Hepatocyte (in vitro differentiated cells): Measurements from ENCODE around the gene CARMIL1.

Experiments
- EZH2 ChIP-seq: fragments of 200-600 bp; sonication (generic); IDR thresholded peaks from 2 replicates; pipeline ENCODE4 v1.6.1; 2016; ENCODE audit warnings: antibody characterized with exemption, mild to moderate bottlenecking, borderline replicate concordance
- EZH2phosphoT487 ChIP-seq: fragments of 200-600 bp; sonication (generic); IDR thresholded peaks from one replicate; pipeline ENCODE4 v1.6.1; 2018; ENCODE audit warnings: antibody characterized with exemption, mild to moderate bottlenecking, low read depth, moderate library complexity; ENCODE audit not compliant: unreplicated experiment, severe bottlenecking
- TF ChIP-seq, protein P1 (sequence below): fragments of 200-600 bp; sonication (generic); IDR thresholded peaks from 2 replicates; pipeline ENCODE4 v1.5.1; 2016; ENCODE audit warnings: antibody characterized with exemption, mild to moderate bottlenecking; ENCODE audit not compliant: poor library complexity

DNA sequence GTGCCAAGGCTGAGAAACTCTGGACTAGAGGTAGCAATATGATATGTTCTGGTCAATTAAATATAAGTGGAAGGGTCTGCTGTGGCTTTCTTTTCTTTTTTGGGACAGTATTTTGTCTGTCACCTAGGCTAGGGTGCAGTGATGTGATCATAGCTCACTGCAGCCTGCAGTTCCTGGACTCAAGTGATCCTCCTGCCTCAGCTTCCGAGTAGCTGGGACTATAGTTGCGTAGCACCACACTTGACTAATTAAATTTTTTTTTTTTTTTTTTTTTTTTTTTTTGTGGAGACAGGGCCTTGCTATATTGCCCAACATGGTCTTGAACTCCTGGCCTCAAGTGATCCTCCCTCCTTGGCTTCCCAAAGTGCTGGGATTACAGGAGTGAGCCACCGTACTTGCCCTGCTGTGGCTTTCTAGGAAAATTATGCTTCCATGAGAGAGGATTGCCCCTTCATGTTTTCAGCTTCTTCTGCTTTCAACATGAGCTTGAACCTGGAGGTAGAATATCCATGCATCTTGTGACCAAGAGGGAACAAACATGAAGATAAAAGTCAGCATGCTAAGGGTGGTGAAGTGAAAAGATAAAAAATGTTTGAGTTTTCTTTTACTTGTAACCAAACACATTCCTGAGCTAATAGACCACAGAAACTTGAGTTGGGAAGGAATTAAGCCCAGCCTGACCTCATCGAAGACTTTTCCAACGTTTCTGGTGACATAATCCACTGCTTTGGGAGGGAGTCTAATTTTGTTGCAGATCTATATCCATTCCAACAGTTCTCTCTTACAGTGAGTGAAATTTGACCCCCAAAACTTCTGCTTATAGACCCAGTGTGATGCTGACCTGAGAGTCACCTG, 75.1 kb downstream of the CARMIL1 start:
- no peak for TF ChIP-seq EZH2phosphoT487
- TF ChIP-seq, protein P1, sequence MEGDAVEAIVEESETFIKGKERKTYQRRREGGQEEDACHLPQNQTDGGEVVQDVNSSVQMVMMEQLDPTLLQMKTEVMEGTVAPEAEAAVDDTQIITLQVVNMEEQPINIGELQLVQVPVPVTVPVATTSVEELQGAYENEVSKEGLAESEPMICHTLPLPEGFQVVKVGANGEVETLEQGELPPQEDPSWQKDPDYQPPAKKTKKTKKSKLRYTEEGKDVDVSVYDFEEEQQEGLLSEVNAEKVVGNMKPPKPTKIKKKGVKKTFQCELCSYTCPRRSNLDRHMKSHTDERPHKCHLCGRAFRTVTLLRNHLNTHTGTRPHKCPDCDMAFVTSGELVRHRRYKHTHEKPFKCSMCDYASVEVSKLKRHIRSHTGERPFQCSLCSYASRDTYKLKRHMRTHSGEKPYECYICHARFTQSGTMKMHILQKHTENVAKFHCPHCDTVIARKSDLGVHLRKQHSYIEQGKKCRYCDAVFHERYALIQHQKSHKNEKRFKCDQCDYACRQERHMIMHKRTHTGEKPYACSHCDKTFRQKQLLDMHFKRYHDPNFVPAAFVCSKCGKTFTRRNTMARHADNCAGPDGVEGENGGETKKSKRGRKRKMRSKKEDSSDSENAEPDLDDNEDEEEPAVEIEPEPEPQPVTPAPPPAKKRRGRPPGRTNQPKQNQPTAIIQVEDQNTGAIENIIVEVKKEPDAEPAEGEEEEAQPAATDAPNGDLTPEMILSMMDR, result no peak
- no peak for TF ChIP-seq EZH2
